ENCODE data around the gene MAT2B. TPM values are rescaled to one million over a fixed set of nuclear protein-coding genes. Genes with fewer than 3 reads are reported as not detected.

The MAT2B gene
- total RNA-seq, 1 experiment from 2014 or later = 25.1 TPM

- Mint-ChIP-seq H3K36me3 (ENCODE audit: insufficient read depth, unreplicated experiment) (no peaks in the 10 kb centered on the region), H3K4me3 (ENCODE audit: unreplicated experiment) (peak overlapping the region; percentile 45), H3K27ac (ENCODE audit: unreplicated experiment) (no peak overlapping the region), H3K27me3 (ENCODE audit: insufficient read depth, unreplicated experiment) (peaks cover 20% of the 10 kb centered on the region), H3K4me1 (ENCODE audit: low read depth, unreplicated experiment) (peaks cover 8% of the 10 kb centered on the region), H3K9me3 (ENCODE audit: unreplicated experiment) (no peaks in the 10 kb centered on the region)
- intact Hi-C loops (cut with micrococcal nuclease; ENCODE audit: unreplicated experiment) = loop anchor here (2.0 to 10.0 kb wide), 3 partner anchors 259 to 1643 kb away; no protein-coding TSS in a partner anchor
- peaks cover 2% of the 10 kb centered on the region; the same call in 1 of the 2 replicates for H3K27me3 ChIP-seq (replicated peaks; ENCODE audit: control insufficient read depth, insufficient read depth, low read length)
- DNase-seq = no peak
- H3K9me3 ChIP-seq = no peaks in the 10 kb centered on the region
- no peak overlapping the region for H3K4me3 ChIP-seq (ENCODE audit: low read depth, low read length)
- no peaks in the 10 kb centered on the region for H3K36me3 ChIP-seq (ENCODE audit: control insufficient read depth, insufficient read depth, low read length)
- 0 out of 2 replicates have a peak, but pooled peaks cover 3% of the 10 kb centered on the region for H3K4me1 ChIP-seq
- no peak for TF ChIP-seq CTCF (IDR thresholded peaks at IDR 0.05; ENCODE audit: insufficient read depth in 1 of 2, low read depth in 1 of 2, low read length in 1 of 2, severe bottlenecking in 1 of 2, unreplicated experiment in 1 of 2)
- ChIA-PET CTCF (interaction anchor here (1.0 kb wide), 1 partner anchor 31 kb away, joined by 7 read pairs; no protein-coding TSS in a partner anchor), POLR2A (no interaction called here)
- BruUV-seq (replicated peaks) = no TSS peak
These were observed 60.1 kb downstream of the MAT2B start for GRCh38 chr5:163565492-163565891.

- no peaks in the 10 kb centered on the region for H3K36me3 ChIP-seq (ENCODE audit: control insufficient read depth, insufficient read depth, low read length)
- 0 out of 2 replicates have a peak, but pooled peaks cover 3% of the 10 kb centered on the region for H3K4me1 ChIP-seq
- no peak overlapping the region for H3K4me3 ChIP-seq (ENCODE audit: low read depth, low read length)
- peaks cover 2% of the 10 kb centered on the region; the same call in 1 of the 2 replicates for H3K27me3 ChIP-seq (replicated peaks; ENCODE audit: control insufficient read depth, insufficient read depth, low read length)
- intact Hi-C loops (cut with micrococcal nuclease; ENCODE audit: unreplicated experiment) = loop anchor here (2.0 to 10.0 kb wide), 3 partner anchors 259 to 1643 kb away; no protein-coding TSS in a partner anchor
- no peaks in the 10 kb centered on the region for H3K9me3 Mint-ChIP-seq (ENCODE audit: unreplicated experiment)
- BruUV-seq (replicated peaks) = no TSS peak
- TF ChIP-seq CTCF (IDR thresholded peaks at IDR 0.05; ENCODE audit: insufficient read depth in 1 of 2, low read depth in 1 of 2, low read length in 1 of 2, severe bottlenecking in 1 of 2, unreplicated experiment in 1 of 2) = no peak
- peak overlapping the region; percentile 45 for H3K4me3 Mint-ChIP-seq (ENCODE audit: unreplicated experiment)
- ChIA-PET CTCF (interaction anchor here (1.0 kb wide), 1 partner anchor 31 kb away, joined by 7 read pairs; no protein-coding TSS in a partner anchor), POLR2A (no interaction called here)
- H3K27ac Mint-ChIP-seq (ENCODE audit: unreplicated experiment) = no peak overlapping the region
- H3K4me1 Mint-ChIP-seq (ENCODE audit: low read depth, unreplicated experiment) = peaks cover 8% of the 10 kb centered on the region
- H3K9me3 ChIP-seq = no peaks in the 10 kb centered on the region
- peaks cover 20% of the 10 kb centered on the region for H3K27me3 Mint-ChIP-seq (ENCODE audit: insufficient read depth, unreplicated experiment)
- H3K36me3 Mint-ChIP-seq (ENCODE audit: insufficient read depth, unreplicated experiment) = no peaks in the 10 kb centered on the region
- DNase-seq = peak; percentile 41 to 46
These were observed 60.7 kb downstream of the MAT2B start for GRCh38 chr5:163565931-163566608.

GRCh38 chr5:163566678-163567077, 61.3 kb downstream of the MAT2B start:
- Histone ChIP-seq H3K4me3 (ENCODE audit: low read depth, low read length) (no peak overlapping the region), H3K27me3 (replicated peaks; ENCODE audit: control insufficient read depth, insufficient read depth, low read length) (peaks cover 2% of the 10 kb centered on the region; the same call in 1 of the 2 replicates), H3K36me3 (ENCODE audit: control insufficient read depth, insufficient read depth, low read length) (no peaks in the 10 kb centered on the region), H3K4me1 (0 out of 2 replicates have a peak, but pooled peaks cover 3% of the 10 kb centered on the region), H3K9me3 (no peaks in the 10 kb centered on the region)
- H3K4me3 Mint-ChIP-seq (ENCODE audit: unreplicated experiment) = no peak overlapping the region
- no TSS peak for BruUV-seq (replicated peaks)
- no peak for DNase-seq
- H3K27me3 Mint-ChIP-seq (ENCODE audit: insufficient read depth, unreplicated experiment) = peaks cover 19% of the 10 kb centered on the region
- no peak overlapping the region for H3K27ac Mint-ChIP-seq (ENCODE audit: unreplicated experiment)
- H3K4me1 Mint-ChIP-seq (ENCODE audit: low read depth, unreplicated experiment) = peaks cover 8% of the 10 kb centered on the region
- no peaks in the 10 kb centered on the region for H3K36me3 Mint-ChIP-seq (ENCODE audit: insufficient read depth, unreplicated experiment)
- no peak for TF ChIP-seq CTCF (IDR thresholded peaks at IDR 0.05; ENCODE audit: insufficient read depth in 1 of 2, low read depth in 1 of 2, low read length in 1 of 2, severe bottlenecking in 1 of 2, unreplicated experiment in 1 of 2)
- H3K9me3 Mint-ChIP-seq (ENCODE audit: unreplicated experiment) = no peaks in the 10 kb centered on the region
- intact Hi-C loops (cut with micrococcal nuclease; ENCODE audit: unreplicated experiment) = loop anchor here (10.0 kb wide), 1 partner anchor 258 kb away; no protein-coding TSS in a partner anchor
- CTCF ChIA-PET = no interaction called here
- POLR2A ChIA-PET = no interaction called here

Measured in Caco-2 (cell line).